IMR-90 (cell line): Measurements from ENCODE around the gene MADCAM1. TPM values are rescaled to one million over a fixed set of nuclear protein-coding genes. Genes with fewer than 3 reads are reported as not detected.

Experiments used
- ATAC-seq: fragments of 200-7000 bp; cut with Tn5 transposase; 2 replicates; pipeline ENCODE4 v1.9.1; 2020; ENCODE audit warnings: low read depth, mild to moderate bottlenecking, moderate library complexity
- BruUV-seq: library from RNA; stranded (reverse); fragments of 400-500 nt; replicated peaks from 2 replicates; lab custom pipeline; 2021; lab: Mats Ljungman, UMichigan
- CTCF ChIA-PET: fragments of 300-600 bp; formaldehyde crosslinking; extraction: SDS; loops from one replicate; lab custom pipeline; 2021; ENCODE audit warnings: antibody characterized with exemption; lab: Yijun Ruan, JAX
- POLR2A ChIA-PET: fragments of 300-600 bp; sonication (Branson Sonifier 250); formaldehyde crosslinking; loops from one replicate; lab custom pipeline; 2022; ENCODE audit warnings: antibody characterized with exemption; ENCODE audit not compliant: unreplicated experiment; lab: Charles Lee
- DNase-seq: peaks from one replicate; pipeline ENCODE4 v3.0.0; 2013
- H2AFZ ChIP-seq: replicated peaks from 2 replicates; pipeline ENCODE3; 2013; ENCODE audit warnings: low read length, mild to moderate bottlenecking; ENCODE audit not compliant: poor library complexity
- H2AK5ac ChIP-seq: 2 replicates; pipeline ENCODE4 v1.6.1; 2013; ENCODE audit warnings: low read depth, low read length, inconsistent platforms
- H2AK9ac ChIP-seq: replicated peaks from 2 replicates; pipeline ENCODE3; 2013; ENCODE audit warnings: mild to moderate bottlenecking, low read depth, low read length, moderate library complexity; ENCODE audit not compliant: poor library complexity
- H2BK120ac ChIP-seq: 2 replicates; pipeline ENCODE4 v1.6.1; 2013; ENCODE audit warnings: low read depth, low read length, inconsistent platforms
- H2BK15ac ChIP-seq: 3 replicates; pipeline ENCODE4 v1.6.1; 2013; ENCODE audit warnings: low read depth, low read length, inconsistent platforms
- H2BK20ac ChIP-seq: 2 replicates; pipeline ENCODE4 v1.6.1; 2013; ENCODE audit warnings: low read depth, mild to moderate bottlenecking, inconsistent platforms, low read length, moderate library complexity
- H2BK5ac ChIP-seq: 2 replicates; pipeline ENCODE4 v1.6.1; 2013; ENCODE audit warnings: mild to moderate bottlenecking, low read depth, low read length, inconsistent platforms; ENCODE audit not compliant: poor library complexity, severe bottlenecking
- H3K14ac ChIP-seq: replicated peaks from 2 replicates; pipeline ENCODE4 v1.6.1; 2013; ENCODE audit warnings: low read depth, low read length, inconsistent platforms
- H3K18ac ChIP-seq: 2 replicates; pipeline ENCODE4 v1.6.1; 2013; ENCODE audit warnings: low read depth, low read length, control low read depth
- H3K23ac ChIP-seq: 2 replicates; pipeline ENCODE4 v1.6.1; 2013; ENCODE audit warnings: low read depth, low read length, inconsistent platforms
- H3K27ac ChIP-seq: 2 replicates; pipeline ENCODE4 v1.5.1; 2013; ENCODE audit warnings: mild to moderate bottlenecking, control low read depth, low read length; ENCODE audit not compliant: insufficient read depth
- H3K27me3 ChIP-seq: 2 replicates; pipeline ENCODE4 v1.6.1; 2013; ENCODE audit warnings: low read length; ENCODE audit not compliant: control insufficient read depth, insufficient read depth
- H3K36me3 ChIP-seq: 2 replicates; pipeline ENCODE4 v1.6.1; 2013; ENCODE audit warnings: low read length, mixed read lengths; ENCODE audit not compliant: control insufficient read depth, insufficient read depth
- H3K4ac ChIP-seq: 2 replicates; pipeline ENCODE4 v1.6.1; 2013; ENCODE audit warnings: low read depth, low read length, inconsistent platforms
- H3K4me1 ChIP-seq: 2 replicates; pipeline ENCODE4 v1.6.1; 2013; ENCODE audit warnings: low read length, mixed read lengths; ENCODE audit not compliant: control insufficient read depth, insufficient read depth
- H3K4me2 ChIP-seq: 2 replicates; pipeline ENCODE4 v1.6.1; 2013; ENCODE audit warnings: low read depth, mild to moderate bottlenecking, control low read depth, low read length, moderate library complexity
- H3K4me3 ChIP-seq: 2 replicates; pipeline ENCODE4 v1.5.1; 2013; ENCODE audit warnings: low read depth, mild to moderate bottlenecking, control low read depth, low read length, moderate library complexity; ENCODE audit not compliant: insufficient read depth
- H3K56ac ChIP-seq: 2 replicates; pipeline ENCODE4 v1.6.1; 2013; ENCODE audit warnings: low read length, inconsistent platforms; ENCODE audit not compliant: insufficient read depth; ENCODE audit errors: extremely low read depth
- H3K79me1 ChIP-seq, 2 experiments: 2 replicates each; pipeline ENCODE4 v1.6.1; 2013; ENCODE audit warnings: low read length in 2 of 2, inconsistent platforms in 1 of 2, low read depth in 1 of 2
- H3K9ac ChIP-seq: 2 replicates; pipeline ENCODE4 v1.6.1; 2013; ENCODE audit warnings: low read depth, low read length, control low read depth
- H3K9me1 ChIP-seq: 2 replicates; pipeline ENCODE4 v1.6.1; 2013; ENCODE audit warnings: low read length, inconsistent platforms; ENCODE audit not compliant: insufficient read depth
- H3K9me3 ChIP-seq: 2 replicates; pipeline ENCODE4 v1.6.1; 2013; ENCODE audit warnings: low read length; ENCODE audit not compliant: control insufficient read depth, insufficient read depth
- H4K20me1 ChIP-seq: 2 replicates; pipeline ENCODE4 v1.6.1; 2013; ENCODE audit warnings: low read length, inconsistent platforms; ENCODE audit not compliant: insufficient read depth
- H4K5ac ChIP-seq: 2 replicates; pipeline ENCODE4 v1.6.1; 2013; ENCODE audit warnings: mild to moderate bottlenecking, low read depth, low read length, control low read depth
- H4K8ac ChIP-seq, 2 experiments: 2 replicates each; pipeline ENCODE4 v1.6.1; 2013; ENCODE audit warnings: low read depth in 2 of 2, low read length in 2 of 2, control low read depth in 1 of 2, inconsistent platforms in 1 of 2
- H4K91ac ChIP-seq: 2 replicates; pipeline ENCODE4 v1.6.1; 2013; ENCODE audit warnings: low read depth, low read length, inconsistent platforms; ENCODE audit not compliant: insufficient read depth
- CEBPB ChIP-seq: IDR thresholded peaks from 2 replicates; pipeline ENCODE4 v1.6.1; 2012; ENCODE audit warnings: low read depth, low read length, improper control_type of control experiment
- CHD1 ChIP-seq: IDR thresholded peaks from 2 replicates; pipeline ENCODE4 v1.6.1; 2012; ENCODE audit warnings: low read depth, low read length, improper control_type of control experiment
- MAZ ChIP-seq: IDR thresholded peaks from 2 replicates; pipeline ENCODE4 v1.6.1; 2012; ENCODE audit warnings: low read depth, mild to moderate bottlenecking, low read length, improper control_type of control experiment, moderate library complexity, borderline replicate concordance
- MXI1 ChIP-seq: IDR thresholded peaks from 2 replicates; pipeline ENCODE4 v1.6.1; 2012; ENCODE audit warnings: low read depth, mild to moderate bottlenecking, low read length, moderate library complexity, borderline replicate concordance
- POLR2A ChIP-seq: IDR thresholded peaks from 2 replicates; pipeline ENCODE4 v1.6.1; 2012; ENCODE audit warnings: mild to moderate bottlenecking, low read depth, low read length
- RCOR1 ChIP-seq: IDR thresholded peaks from 2 replicates; pipeline ENCODE4 v1.6.1; 2012; ENCODE audit warnings: mild to moderate bottlenecking, low read length, improper control_type of control experiment; ENCODE audit not compliant: insufficient replicate concordance
- RFX5 ChIP-seq: IDR thresholded peaks from 2 replicates; pipeline ENCODE4 v1.8.0; 2012; ENCODE audit warnings: low read depth, mild to moderate bottlenecking, low read length, moderate library complexity
- SMC3 ChIP-seq: fragments of 150-350 bp; IDR thresholded peaks from 2 replicates; pipeline ENCODE4 v1.6.1; 2016; ENCODE audit warnings: low read depth, mild to moderate bottlenecking, antibody characterized with exemption, low read length, moderate library complexity
- WGBS, 2 experiments: methylation state at CpG; one replicate each; pipeline versions ENCODE4 v1.1.5 to v1.1.7; 2013; ENCODE audit warnings: missing lambda C conversion rate in 2 of 2; ENCODE audit not compliant: insufficient read length in 1 of 2; ENCODE audit errors: extremely low coverage in 2 of 2; 5-methylcytosine and 5-hydroxymethylcytosine counted together
- dilution Hi-C: fragments of 300-500 bp; cut with HindIII; formaldehyde crosslinking; loops from one replicate; pipeline ENCODE4 v1.14.3; 2018; ENCODE audit warnings: low sequenced_read_pairs; ENCODE audit not compliant: unreplicated experiment
- in situ Hi-C: fragments of 300-500 bp; cut with MboI; formaldehyde crosslinking; loops from 3 replicates; pipeline ENCODE4 v1.14.3; 2019; ENCODE audit warnings: low sequenced_read_pairs, inconsistent platforms, mixed read lengths
- intact Hi-C: fragments of 100-400 bp; cut with micrococcal nuclease; formaldehyde crosslinking; loops from 2 replicates; pipeline ENCODE4 v1.10.0; 2022
- polyA plus RNA-seq, 3 experiments: library from polyadenylated mRNA; depleted of rRNA; stranded (reverse); fragments of >200 nt; gene quantifications; 2 replicates each; pipeline ENCODE4 v1.2.3, GENCODE V29; 2012; ENCODE audit warnings: low replicate concordance in 1 of 3
- total RNA-seq: library from RNA; depleted of rRNA; stranded (reverse); fragments of >200 nt; gene quantifications from 2 replicates; pipeline ENCODE4 v1.2.3, GENCODE V29; 2012
- TF ChIP-seq, protein P1 (sequence below): fragments of 150-350 bp; IDR thresholded peaks from 2 replicates; pipeline ENCODE4 v1.6.1; 2017; ENCODE audit warnings: mild to moderate bottlenecking, antibody characterized with exemption, low read length, low read depth
- TF ChIP-seq, protein P2 (sequence below): conservative IDR thresholded peaks from 2 replicates; pipeline ENCODE4 v1.5.1; 2012; ENCODE audit warnings: mild to moderate bottlenecking, low read depth, low read length, improper control_type of control experiment
- TF ChIP-seq, protein P3 (sequence below): fragments of 150-350 bp; IDR thresholded peaks from 2 replicates; pipeline ENCODE4 v1.6.1; 2016; ENCODE audit warnings: low read depth, mild to moderate bottlenecking, low read length, moderate library complexity, borderline replicate concordance

MADCAM1 gene
- total and polyA plus RNA-seq, 2 of the 4 experiments (the other 2 are of a cell fraction), result 0.24 TPM; not detected in 1

DNA sequence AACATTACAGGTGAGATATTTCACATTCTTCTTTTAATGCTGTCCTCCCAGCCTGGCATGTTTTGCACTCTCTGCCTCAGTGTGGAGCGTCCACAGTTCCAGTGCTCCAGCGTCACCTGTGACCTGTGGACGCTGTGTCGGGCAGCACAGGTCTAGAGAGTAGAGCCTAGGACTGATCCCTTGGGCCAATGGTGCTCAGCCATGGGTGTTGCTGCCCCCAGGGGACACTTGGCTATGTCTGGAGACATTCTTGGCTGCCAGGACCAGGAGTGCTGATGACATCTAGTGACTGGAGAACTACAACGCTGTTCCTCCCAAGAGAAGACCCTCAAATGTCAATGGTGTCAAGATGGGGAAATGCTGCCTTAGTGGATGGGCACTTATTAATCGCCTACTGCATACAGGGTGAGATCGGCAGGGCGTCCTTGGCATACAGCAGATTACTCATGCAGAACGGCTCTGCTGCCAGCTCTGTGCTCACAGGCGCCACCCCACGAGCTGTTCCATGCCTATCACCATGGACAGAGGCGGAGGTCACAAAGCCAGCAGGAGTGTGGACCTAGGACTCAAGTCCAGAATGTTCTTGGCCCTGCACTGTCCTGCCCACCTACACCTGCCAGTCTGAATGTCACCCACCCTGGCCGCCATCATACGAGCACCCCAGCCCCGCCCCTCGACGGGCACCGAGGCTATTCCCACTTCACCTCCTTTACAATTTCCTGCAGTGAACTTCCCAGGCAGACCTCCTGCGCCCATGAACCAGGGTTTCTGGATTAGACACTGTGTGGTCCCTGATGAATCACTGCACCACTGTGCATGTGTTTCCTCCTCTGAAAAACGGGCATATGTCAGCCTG lies 13.9 kb upstream of the MADCAM1 start:
- Histone ChIP-seq H2BK120ac (no peak overlapping the region), H3K9ac (no peak overlapping the region), H4K8ac (no peak overlapping the region), H3K9me1 (no peaks in the 10 kb centered on the region), H3K4me1 (no peaks in the 10 kb centered on the region), H3K4me2 (no peak overlapping the region), H2AK5ac (no peak overlapping the region), H3K18ac (no peak overlapping the region), H2AFZ (no peak overlapping the region), H4K5ac (no peak overlapping the region), H2AK9ac (no peak overlapping the region), H2BK5ac (no peak overlapping the region), H3K27me3 (peaks cover 13% of the 10 kb centered on the region; the same call in 1 of the 2 replicates), H2BK20ac (no peak overlapping the region), H3K23ac (no peak overlapping the region), H2BK15ac (no peak overlapping the region), H3K14ac (no peak overlapping the region), H4K20me1 (no peaks in the 10 kb centered on the region), H3K27ac (no peak overlapping the region), H3K79me1 (no peaks in the 10 kb centered on the region), H3K36me3 (no peaks in the 10 kb centered on the region), H3K9me3 (no peaks in the 10 kb centered on the region), H3K56ac (no peak overlapping the region), H4K91ac (no peak overlapping the region), H3K4ac (no peak overlapping the region), H3K4me3 (no peak overlapping the region)
- dilution Hi-C loops (no loop called here), in situ Hi-C loops (no loop called here), intact Hi-C loops (loop anchor here (10.0 kb wide), 1 partner anchor 138 kb away; the partner anchor contains the start of gene MIER2)
- POLR2A ChIA-PET, result no interaction called here
- no TSS peak for BruUV-seq
- DNase-seq (no peak), ATAC-seq (no peak)
- WGBS, 2 experiments, result 64% methylated on average over 13 of the region's 20 CpGs; no CpG with 5 or more reads in 1 of the 2 experiments
- TF ChIP-seq RFX5, result no peak
- no peak for TF ChIP-seq CEBPB
- TF ChIP-seq, protein P1, sequence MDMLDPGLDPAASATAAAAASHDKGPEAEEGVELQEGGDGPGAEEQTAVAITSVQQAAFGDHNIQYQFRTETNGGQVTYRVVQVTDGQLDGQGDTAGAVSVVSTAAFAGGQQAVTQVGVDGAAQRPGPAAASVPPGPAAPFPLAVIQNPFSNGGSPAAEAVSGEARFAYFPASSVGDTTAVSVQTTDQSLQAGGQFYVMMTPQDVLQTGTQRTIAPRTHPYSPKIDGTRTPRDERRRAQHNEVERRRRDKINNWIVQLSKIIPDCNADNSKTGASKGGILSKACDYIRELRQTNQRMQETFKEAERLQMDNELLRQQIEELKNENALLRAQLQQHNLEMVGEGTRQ, result no peak
- TF ChIP-seq, protein P2, sequence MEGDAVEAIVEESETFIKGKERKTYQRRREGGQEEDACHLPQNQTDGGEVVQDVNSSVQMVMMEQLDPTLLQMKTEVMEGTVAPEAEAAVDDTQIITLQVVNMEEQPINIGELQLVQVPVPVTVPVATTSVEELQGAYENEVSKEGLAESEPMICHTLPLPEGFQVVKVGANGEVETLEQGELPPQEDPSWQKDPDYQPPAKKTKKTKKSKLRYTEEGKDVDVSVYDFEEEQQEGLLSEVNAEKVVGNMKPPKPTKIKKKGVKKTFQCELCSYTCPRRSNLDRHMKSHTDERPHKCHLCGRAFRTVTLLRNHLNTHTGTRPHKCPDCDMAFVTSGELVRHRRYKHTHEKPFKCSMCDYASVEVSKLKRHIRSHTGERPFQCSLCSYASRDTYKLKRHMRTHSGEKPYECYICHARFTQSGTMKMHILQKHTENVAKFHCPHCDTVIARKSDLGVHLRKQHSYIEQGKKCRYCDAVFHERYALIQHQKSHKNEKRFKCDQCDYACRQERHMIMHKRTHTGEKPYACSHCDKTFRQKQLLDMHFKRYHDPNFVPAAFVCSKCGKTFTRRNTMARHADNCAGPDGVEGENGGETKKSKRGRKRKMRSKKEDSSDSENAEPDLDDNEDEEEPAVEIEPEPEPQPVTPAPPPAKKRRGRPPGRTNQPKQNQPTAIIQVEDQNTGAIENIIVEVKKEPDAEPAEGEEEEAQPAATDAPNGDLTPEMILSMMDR, result no peak
- TF ChIP-seq, protein P3, sequence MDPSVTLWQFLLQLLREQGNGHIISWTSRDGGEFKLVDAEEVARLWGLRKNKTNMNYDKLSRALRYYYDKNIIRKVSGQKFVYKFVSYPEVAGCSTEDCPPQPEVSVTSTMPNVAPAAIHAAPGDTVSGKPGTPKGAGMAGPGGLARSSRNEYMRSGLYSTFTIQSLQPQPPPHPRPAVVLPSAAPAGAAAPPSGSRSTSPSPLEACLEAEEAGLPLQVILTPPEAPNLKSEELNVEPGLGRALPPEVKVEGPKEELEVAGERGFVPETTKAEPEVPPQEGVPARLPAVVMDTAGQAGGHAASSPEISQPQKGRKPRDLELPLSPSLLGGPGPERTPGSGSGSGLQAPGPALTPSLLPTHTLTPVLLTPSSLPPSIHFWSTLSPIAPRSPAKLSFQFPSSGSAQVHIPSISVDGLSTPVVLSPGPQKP, result no peak
- TF ChIP-seq RCOR1, result no peak
- no peak for TF ChIP-seq SMC3
- TF ChIP-seq MAZ, result no peak
- TF ChIP-seq MXI1, result no peak
- TF ChIP-seq CHD1, result no peak
- no peak for TF ChIP-seq POLR2A
- CTCF ChIA-PET, result no interaction called here
